Fibroblast of mammary gland (primary cell): ENCODE measurements around the gene NEU1.
"Not testable (repeated sequence)": the region's sequence is repeated elsewhere in the genome, so short reads cannot be mapped to it uniquely, and the experiment has no call there.

ENCODE experiments used
- DNase-seq: peaks from one replicate; pipeline ENCODE4 v3.0.0-alpha.2; 2010; ENCODE audit warnings: low read depth
- H3K4me3 ChIP-seq: 2 replicates; pipeline ENCODE4 v1.5.1; 2011; ENCODE audit warnings: low read depth, mild to moderate bottlenecking, low read length, moderate library complexity; ENCODE audit not compliant: control insufficient read depth
- TF ChIP-seq, protein P1 (sequence below): conservative IDR thresholded peaks from 2 replicates; pipeline ENCODE4 v1.5.1; 2011; ENCODE audit warnings: low read depth, low read length, inconsistent platforms; ENCODE audit not compliant: control insufficient read depth, insufficient read depth

NEU1 gene

DNA sequence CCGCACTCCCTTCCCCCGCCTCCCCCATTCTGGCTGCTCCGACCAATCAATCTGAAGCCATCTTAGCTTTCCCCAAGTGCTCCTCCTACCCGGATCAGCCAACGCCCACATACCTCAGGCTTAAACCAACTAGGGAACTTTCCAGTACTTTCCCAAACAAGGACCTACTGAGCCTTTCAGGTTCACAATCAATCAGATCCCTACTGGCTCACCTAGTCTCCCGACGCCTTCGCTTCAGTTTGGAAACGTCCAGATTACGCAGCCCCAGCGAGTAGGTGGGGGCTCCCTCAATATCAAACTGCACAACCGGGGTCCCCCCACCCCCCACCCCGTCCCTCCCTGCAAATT lies 48.0 kb downstream of the NEU1 start:
- peak; percentile 98 for DNase-seq
- TF ChIP-seq, protein P1, sequence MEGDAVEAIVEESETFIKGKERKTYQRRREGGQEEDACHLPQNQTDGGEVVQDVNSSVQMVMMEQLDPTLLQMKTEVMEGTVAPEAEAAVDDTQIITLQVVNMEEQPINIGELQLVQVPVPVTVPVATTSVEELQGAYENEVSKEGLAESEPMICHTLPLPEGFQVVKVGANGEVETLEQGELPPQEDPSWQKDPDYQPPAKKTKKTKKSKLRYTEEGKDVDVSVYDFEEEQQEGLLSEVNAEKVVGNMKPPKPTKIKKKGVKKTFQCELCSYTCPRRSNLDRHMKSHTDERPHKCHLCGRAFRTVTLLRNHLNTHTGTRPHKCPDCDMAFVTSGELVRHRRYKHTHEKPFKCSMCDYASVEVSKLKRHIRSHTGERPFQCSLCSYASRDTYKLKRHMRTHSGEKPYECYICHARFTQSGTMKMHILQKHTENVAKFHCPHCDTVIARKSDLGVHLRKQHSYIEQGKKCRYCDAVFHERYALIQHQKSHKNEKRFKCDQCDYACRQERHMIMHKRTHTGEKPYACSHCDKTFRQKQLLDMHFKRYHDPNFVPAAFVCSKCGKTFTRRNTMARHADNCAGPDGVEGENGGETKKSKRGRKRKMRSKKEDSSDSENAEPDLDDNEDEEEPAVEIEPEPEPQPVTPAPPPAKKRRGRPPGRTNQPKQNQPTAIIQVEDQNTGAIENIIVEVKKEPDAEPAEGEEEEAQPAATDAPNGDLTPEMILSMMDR = no peak
- H3K4me3 ChIP-seq = peak overlapping the region; percentile 75

DNA sequence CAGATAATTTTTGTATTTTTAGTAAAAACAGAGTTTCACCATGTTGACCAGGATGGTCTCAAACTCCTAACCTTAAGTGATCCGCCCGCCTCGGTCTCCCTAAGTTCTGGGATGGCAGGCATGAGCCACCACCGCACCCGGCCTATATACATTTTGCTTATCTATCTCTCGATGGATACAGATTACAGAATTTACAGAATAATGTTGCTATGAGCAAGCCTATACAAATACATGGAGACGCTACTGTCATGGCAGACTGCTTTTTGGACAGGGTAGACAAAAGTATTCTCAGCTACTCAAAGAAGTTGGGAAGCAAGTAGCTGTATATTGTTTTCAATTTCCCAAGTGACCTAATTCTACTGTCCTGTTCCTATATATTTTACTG lies 49.2 kb downstream of the NEU1 start:
- H3K4me3 ChIP-seq = no peak overlapping the region
- no peak for DNase-seq
- TF ChIP-seq, protein P1 = no peak

DNA sequence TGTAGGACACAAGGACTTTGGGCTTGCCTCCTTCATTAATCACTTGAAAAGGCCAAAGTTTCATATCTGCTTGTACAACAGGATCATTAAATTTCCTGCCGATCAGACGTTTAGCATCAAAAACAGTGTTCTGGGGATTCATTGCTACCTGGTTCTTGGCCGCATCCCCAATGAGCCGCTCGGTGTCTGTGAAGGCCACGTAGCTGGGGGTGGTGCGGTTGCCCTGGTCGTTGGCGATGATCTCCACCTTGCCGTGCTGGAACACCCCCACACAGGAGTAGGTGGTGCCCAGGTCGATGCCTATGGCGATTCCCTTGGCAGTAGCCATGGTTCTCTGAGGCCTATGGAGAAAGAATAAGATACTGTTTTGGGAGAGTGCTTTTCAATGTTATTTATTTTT lies 51.0 kb downstream of the NEU1 start:
- H3K4me3 ChIP-seq = no peak overlapping the region
- TF ChIP-seq, protein P1 = no peak
- DNase-seq = no peak

DNA sequence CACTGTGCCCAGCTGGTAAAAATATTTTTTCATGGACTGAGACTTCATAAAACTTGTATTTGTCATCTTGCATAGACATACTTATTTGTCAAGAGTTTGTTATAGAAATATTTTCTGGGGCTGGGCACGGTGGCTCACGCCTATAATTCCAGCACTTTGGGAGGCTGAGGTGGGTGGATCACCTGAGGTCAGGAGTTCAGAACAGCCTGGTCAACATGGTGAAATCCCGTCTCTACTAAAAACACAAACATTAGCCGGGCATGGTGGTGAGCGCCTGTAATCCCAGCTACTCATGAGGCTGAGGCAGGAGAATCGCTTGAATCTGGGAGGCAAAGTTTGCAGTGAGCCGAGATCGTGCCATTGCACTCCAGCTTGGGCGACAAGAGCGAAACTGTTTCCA lies 54.0 kb downstream of the NEU1 start:
- not testable (repeated sequence) for H3K4me3 ChIP-seq, DNase-seq
